Loucy (cell line): ENCODE measurements around the gene ZSCAN2.

ENCODE experiments used
- H2AFZ ChIP-seq: fragments of 200-600 bp; sonication (generic); 2 replicates; pipeline ENCODE4 v1.6.0; 2016; ENCODE audit warnings: antibody characterized with exemption, mild to moderate bottlenecking, low read length, moderate library complexity
- H3F3A ChIP-seq: fragments of 200-600 bp; 2 replicates; pipeline ENCODE4 v1.6.0; 2016; ENCODE audit warnings: antibody characterized with exemption, low read depth, mild to moderate bottlenecking
- H3K27me3 ChIP-seq: fragments of 200-600 bp; sonication (generic); 2 replicates; pipeline ENCODE4 v1.6.1; 2014; ENCODE audit warnings: low read length, mild to moderate bottlenecking; ENCODE audit not compliant: insufficient read depth, poor library complexity, severe bottlenecking
- H3K36me3 ChIP-seq: fragments of 200-600 bp; sonication (generic); 2 replicates; pipeline ENCODE4 v1.6.1; 2016; ENCODE audit warnings: low read length; ENCODE audit not compliant: insufficient read depth
- H3K4me1 ChIP-seq: fragments of 200-600 bp; sonication (generic); 2 replicates; pipeline ENCODE4 v1.5.1; 2014; ENCODE audit warnings: low read length, mild to moderate bottlenecking; ENCODE audit not compliant: insufficient read depth, poor library complexity, severe bottlenecking
- H3K4me2 ChIP-seq: fragments of 200-600 bp; sonication (generic); 2 replicates; pipeline ENCODE4 v1.6.0; 2014; ENCODE audit warnings: antibody characterized with exemption, low read length, low read depth, mild to moderate bottlenecking; ENCODE audit not compliant: poor library complexity, severe bottlenecking
- H3K4me3 ChIP-seq: fragments of 200-600 bp; sonication (generic); 2 replicates; pipeline ENCODE4 v1.5.1; 2014; ENCODE audit warnings: low read length, mild to moderate bottlenecking, mixed read lengths; ENCODE audit not compliant: poor library complexity, severe bottlenecking
- H3K79me2 ChIP-seq: fragments of 200-600 bp; sonication (generic); 2 replicates; pipeline ENCODE4 v1.6.1; 2014; ENCODE audit warnings: low read length; ENCODE audit not compliant: insufficient read depth
- H3K9ac ChIP-seq: fragments of 200-600 bp; sonication (generic); 2 replicates; pipeline ENCODE4 v1.6.0; 2014; ENCODE audit warnings: mild to moderate bottlenecking, low read depth, low read length, moderate library complexity; ENCODE audit not compliant: poor library complexity, severe bottlenecking
- H3K9me2 ChIP-seq: fragments of 200-600 bp; sonication (generic); replicated peaks from 2 replicates; pipeline ENCODE4 v1.6.1; 2016; ENCODE audit warnings: low read depth, low read length, mixed read lengths
- H3K9me3 ChIP-seq: fragments of 200-600 bp; sonication (generic); 2 replicates; pipeline ENCODE4 v1.6.1; 2014; ENCODE audit warnings: mild to moderate bottlenecking, antibody characterized with exemption, low read length, low read depth; ENCODE audit not compliant: insufficient read depth
- H4K20me1 ChIP-seq: fragments of 200-600 bp; sonication (generic); 2 replicates; pipeline ENCODE4 v1.6.0; 2014; ENCODE audit warnings: antibody characterized with exemption, low read length, mild to moderate bottlenecking; ENCODE audit not compliant: insufficient read depth, poor library complexity, severe bottlenecking
- EZH2phosphoT487 ChIP-seq: fragments of 200-600 bp; IDR thresholded peaks from 2 replicates; pipeline ENCODE4 v1.6.1; 2018; ENCODE audit warnings: antibody characterized with exemption, mild to moderate bottlenecking, moderate library complexity, borderline replicate concordance
- TF ChIP-seq, protein P1 (sequence below): fragments of 200-600 bp; sonication (generic); conservative IDR thresholded peaks from 2 replicates; pipeline ENCODE4 v1.5.1; 2014; ENCODE audit warnings: mild to moderate bottlenecking, antibody characterized with exemption, low read length

The ZSCAN2 gene

DNA sequence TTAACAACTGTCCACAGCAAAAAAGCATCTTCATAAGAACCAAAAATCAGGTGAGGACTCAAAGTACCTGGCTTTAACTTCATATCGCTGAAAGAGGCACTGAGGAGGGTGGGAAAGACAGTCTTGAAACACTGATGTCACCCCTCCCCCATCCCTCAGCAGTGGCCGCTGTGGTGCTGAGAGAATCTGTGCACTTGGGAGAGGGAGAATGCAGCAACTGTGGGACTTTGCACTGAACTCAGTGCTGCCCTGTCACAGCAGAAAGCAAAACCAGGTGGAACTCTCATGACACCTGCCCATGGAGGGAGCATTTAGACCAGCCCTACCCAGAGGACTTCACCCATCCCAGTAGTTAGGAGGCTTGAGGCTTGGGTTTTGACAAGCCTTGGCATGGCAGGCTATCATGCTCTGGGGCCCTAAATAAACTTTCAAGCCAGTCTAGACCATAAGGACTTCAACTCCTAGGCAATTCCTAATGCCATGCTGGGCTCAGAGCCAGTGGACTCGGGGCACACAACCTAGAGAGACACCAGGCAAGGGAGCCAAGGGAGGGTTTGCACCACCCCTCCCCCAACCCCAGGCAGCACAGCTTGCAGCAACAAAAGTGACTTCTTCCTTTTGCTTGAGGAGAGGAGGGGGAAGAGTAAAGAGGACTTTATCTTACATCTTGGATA lies 6.1 kb upstream of the ZSCAN2 start:
- Histone ChIP-seq H3K4me2 (no peak overlapping the region), H2AFZ (0 out of 2 replicates have a peak overlapping the region, but pooled peaks have one; percentile 9), H4K20me1 (no peaks in the 10 kb centered on the region), H3K4me3 (no peak overlapping the region), H3F3A (peaks cover 9% of the 10 kb centered on the region), H3K9ac (no peak overlapping the region), H3K36me3 (no peaks in the 10 kb centered on the region), H3K27me3 (no peaks in the 10 kb centered on the region), H3K9me2 (no peaks in the 10 kb centered on the region), H3K4me1 (peaks cover 42% of the 10 kb centered on the region), H3K79me2 (no peaks in the 10 kb centered on the region), H3K9me3 (no peaks in the 10 kb centered on the region)
- TF ChIP-seq, protein P1, sequence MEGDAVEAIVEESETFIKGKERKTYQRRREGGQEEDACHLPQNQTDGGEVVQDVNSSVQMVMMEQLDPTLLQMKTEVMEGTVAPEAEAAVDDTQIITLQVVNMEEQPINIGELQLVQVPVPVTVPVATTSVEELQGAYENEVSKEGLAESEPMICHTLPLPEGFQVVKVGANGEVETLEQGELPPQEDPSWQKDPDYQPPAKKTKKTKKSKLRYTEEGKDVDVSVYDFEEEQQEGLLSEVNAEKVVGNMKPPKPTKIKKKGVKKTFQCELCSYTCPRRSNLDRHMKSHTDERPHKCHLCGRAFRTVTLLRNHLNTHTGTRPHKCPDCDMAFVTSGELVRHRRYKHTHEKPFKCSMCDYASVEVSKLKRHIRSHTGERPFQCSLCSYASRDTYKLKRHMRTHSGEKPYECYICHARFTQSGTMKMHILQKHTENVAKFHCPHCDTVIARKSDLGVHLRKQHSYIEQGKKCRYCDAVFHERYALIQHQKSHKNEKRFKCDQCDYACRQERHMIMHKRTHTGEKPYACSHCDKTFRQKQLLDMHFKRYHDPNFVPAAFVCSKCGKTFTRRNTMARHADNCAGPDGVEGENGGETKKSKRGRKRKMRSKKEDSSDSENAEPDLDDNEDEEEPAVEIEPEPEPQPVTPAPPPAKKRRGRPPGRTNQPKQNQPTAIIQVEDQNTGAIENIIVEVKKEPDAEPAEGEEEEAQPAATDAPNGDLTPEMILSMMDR = no peak
- TF ChIP-seq EZH2phosphoT487 = no peak

DNA sequence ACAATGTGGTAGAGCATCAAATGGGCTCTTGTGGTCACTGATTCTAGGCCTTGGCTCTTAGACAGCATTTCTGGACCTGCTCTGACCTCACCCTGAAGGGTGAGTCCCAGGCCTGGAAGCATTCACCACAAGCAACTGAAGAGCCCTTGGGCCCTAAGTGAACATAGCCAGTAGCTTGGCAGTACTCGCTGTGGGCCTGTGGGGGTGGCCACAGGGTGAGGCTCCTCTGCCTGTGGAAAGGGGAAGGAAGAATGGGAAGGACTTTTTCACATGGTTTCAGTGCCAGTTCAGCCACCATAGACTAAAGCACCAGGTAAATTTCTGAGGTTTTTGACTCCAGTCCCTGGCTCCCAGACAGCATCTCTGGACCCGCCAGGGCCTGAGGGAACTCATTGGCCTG lies 5.1 kb upstream of the ZSCAN2 start:
- H3K4me2 ChIP-seq = no peak overlapping the region
- H4K20me1 ChIP-seq = no peaks in the 10 kb centered on the region
- no peaks in the 10 kb centered on the region for H3K79me2 ChIP-seq
- H3F3A ChIP-seq = peaks cover 9% of the 10 kb centered on the region
- H2AFZ ChIP-seq = peak overlapping the region; percentile 9; the same call in 1 of the 2 replicates
- H3K9me2 ChIP-seq = no peaks in the 10 kb centered on the region
- H3K4me3 ChIP-seq = no peak overlapping the region
- H3K9me3 ChIP-seq = no peaks in the 10 kb centered on the region
- no peaks in the 10 kb centered on the region for H3K27me3 ChIP-seq
- H3K36me3 ChIP-seq = no peaks in the 10 kb centered on the region
- TF ChIP-seq, protein P1 = no peak
- TF ChIP-seq EZH2phosphoT487 = no peak
- no peak overlapping the region for H3K9ac ChIP-seq
- H3K4me1 ChIP-seq = peaks cover 45% of the 10 kb centered on the region

DNA sequence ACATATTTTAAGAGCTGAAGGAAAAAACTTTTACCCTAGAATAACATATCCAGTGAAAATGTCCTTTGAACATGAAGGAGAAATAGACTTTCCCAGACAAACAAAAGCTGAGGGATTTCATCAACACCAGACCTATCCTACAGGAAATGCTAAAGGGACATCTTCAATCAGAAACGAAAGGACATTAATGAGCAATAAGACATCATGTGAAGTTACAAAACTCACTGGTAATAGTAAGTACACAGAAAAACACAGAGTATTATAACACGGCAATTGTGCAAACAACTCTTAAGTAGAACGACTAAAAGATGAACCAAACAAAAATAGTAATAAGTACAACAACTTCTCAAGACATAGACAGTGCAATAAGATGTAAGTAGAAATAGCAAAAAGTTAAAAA lies 3.5 kb upstream of the ZSCAN2 start:
- H3F3A ChIP-seq = peaks cover 9% of the 10 kb centered on the region
- H2AFZ ChIP-seq = no peak overlapping the region
- peaks cover 1% of the 10 kb centered on the region for H4K20me1 ChIP-seq
- peaks cover 14% of the 10 kb centered on the region for H3K79me2 ChIP-seq
- no peaks in the 10 kb centered on the region for H3K9me2 ChIP-seq
- no peaks in the 10 kb centered on the region for H3K27me3 ChIP-seq
- H3K36me3 ChIP-seq = no peaks in the 10 kb centered on the region
- TF ChIP-seq, protein P1 = no peak
- TF ChIP-seq EZH2phosphoT487 = no peak
- peaks cover 45% of the 10 kb centered on the region for H3K4me1 ChIP-seq
- H3K4me3 ChIP-seq = no peak overlapping the region
- H3K9me3 ChIP-seq = no peaks in the 10 kb centered on the region
- no peak overlapping the region for H3K9ac ChIP-seq
- peak overlapping the region; percentile 88 for H3K4me2 ChIP-seq
